HepG2 (cell line): ENCODE measurements around the gene MOV10L1. TPM values are rescaled to one million over a fixed set of nuclear protein-coding genes. Genes with fewer than 3 reads are reported as not detected.
A peak's percentile ranks its signal among the peaks of the same experiment; 100 is the strongest.

ENCODE experiments used
- AGO2 ChIP-seq: fragments of 200-400 bp; formaldehyde crosslinking; optimal IDR thresholded peaks from 2 replicates; pipeline ENCODE3; 2017; ENCODE audit warnings: mild to moderate bottlenecking, low read depth, low read length, moderate library complexity
- CCDC6 ChIP-seq: sonication (generic); formaldehyde crosslinking; IDR thresholded peaks from 2 replicates; pipeline ENCODE4 v1.8.1; 2022; ENCODE audit warnings: mild to moderate bottlenecking, missing genetic modification reagents, moderate library complexity
- CENPT ChIP-seq: sonication (generic); formaldehyde crosslinking; IDR thresholded peaks from 2 replicates; pipeline ENCODE4 v1.8.0; 2022; ENCODE audit warnings: low read depth, mild to moderate bottlenecking, moderate library complexity, missing genetic modification reagents
- GPN1 ChIP-seq: sonication (generic); formaldehyde crosslinking; IDR thresholded peaks from 2 replicates; pipeline ENCODE4 v1.5.1; 2020; ENCODE audit warnings: missing genetic modification reagents, borderline replicate concordance
- HIVEP1 ChIP-seq: sonication (generic); formaldehyde crosslinking; IDR thresholded peaks from 2 replicates; pipeline ENCODE4 v1.4.0; 2020; ENCODE audit warnings: mild to moderate bottlenecking, missing genetic modification reagents
- ISL2 ChIP-seq: sonication (generic); formaldehyde crosslinking; IDR thresholded peaks from 2 replicates; pipeline ENCODE4 v1.5.0; 2020; ENCODE audit warnings: missing genetic modification reagents
- KMT2B ChIP-seq: IDR thresholded peaks from 2 replicates; pipeline ENCODE4 v1.6.1; 2016; ENCODE audit warnings: missing genetic modification reagents, missing compliant biosample characterization
- MED13 ChIP-seq: sonication (generic); formaldehyde crosslinking; IDR thresholded peaks from 2 replicates; pipeline ENCODE4 v1.5.0; 2020; ENCODE audit warnings: missing genetic modification reagents
- NFYB ChIP-seq: sonication (generic); formaldehyde crosslinking; IDR thresholded peaks from 2 replicates; pipeline ENCODE4 v1.4.0; 2020; ENCODE audit warnings: missing genetic modification reagents
- NFYC ChIP-seq: IDR thresholded peaks from 2 replicates; pipeline ENCODE4 v1.6.1; 2016; ENCODE audit warnings: missing genetic modification reagents, missing compliant biosample characterization
- POLR2G ChIP-seq: fragments of 200-400 bp; formaldehyde crosslinking; IDR thresholded peaks from 2 replicates; pipeline ENCODE4 v1.6.1; 2018; ENCODE audit warnings: mild to moderate bottlenecking, low read depth, low read length, moderate library complexity
- PTBP1 ChIP-seq: fragments of 200-400 bp; formaldehyde crosslinking; IDR thresholded peaks from 2 replicates; pipeline ENCODE4 v1.6.1; 2018; ENCODE audit warnings: low read length, low read depth; ENCODE audit not compliant: poor library complexity, severe bottlenecking
- RBM22 ChIP-seq: fragments of 200-400 bp; formaldehyde crosslinking; optimal IDR thresholded peaks from 2 replicates; pipeline ENCODE3; 2017; ENCODE audit warnings: mild to moderate bottlenecking, low read length, moderate library complexity
- ZNF143 ChIP-seq: sonication (generic); formaldehyde crosslinking; IDR thresholded peaks from 2 replicates; pipeline ENCODE4 v1.4.0; 2020; ENCODE audit warnings: missing genetic modification reagents
- ZNF549 ChIP-seq: sonication (generic); formaldehyde crosslinking; IDR thresholded peaks from 2 replicates; pipeline ENCODE4 v1.5.0; 2020; ENCODE audit warnings: missing genetic modification reagents
- ZNF572 ChIP-seq: sonication (generic); formaldehyde crosslinking; IDR thresholded peaks from 2 replicates; pipeline ENCODE4 v1.5.1; 2020; ENCODE audit warnings: mild to moderate bottlenecking, missing genetic modification reagents
- ZNF766 ChIP-seq: sonication (generic); formaldehyde crosslinking; IDR thresholded peaks from 2 replicates; pipeline ENCODE4 v1.5.0; 2020; ENCODE audit warnings: missing genetic modification reagents, borderline replicate concordance
- ZNF782 ChIP-seq: sonication (generic); formaldehyde crosslinking; IDR thresholded peaks from 2 replicates; pipeline ENCODE4 v1.4.0; 2020; ENCODE audit warnings: missing genetic modification reagents, mild to moderate bottlenecking, borderline replicate concordance
- ZNF878 ChIP-seq: sonication (generic); formaldehyde crosslinking; IDR thresholded peaks from 2 replicates; pipeline ENCODE4 v1.8.1; 2023; ENCODE audit warnings: mild to moderate bottlenecking, missing genetic modification reagents, moderate library complexity
- ZSCAN29 ChIP-seq: sonication (generic); formaldehyde crosslinking; conservative IDR thresholded peaks from 2 replicates; pipeline ENCODE4 v1.4.0; 2020; ENCODE audit warnings: mild to moderate bottlenecking, missing genetic modification reagents
- polyA plus RNA-seq, 8 experiments: library from polyadenylated mRNA; depleted of rRNA in 3 of 8; stranded (reverse) in 7 of 8; unstranded in 1 of 8; fragments of >200 nt; fragmentation: Illumina TruSeq in 4 of 8; extraction: Trizol in 4 of 8; gene quantifications; 2 replicates each; pipeline versions ENCODE4 v1.2.1 to v1.2.3, GENCODE V29; 2011 to 2016; ENCODE audit warnings: low read depth in 4 of 8, missing spikeins in 1 of 8, mixed read lengths in 1 of 8; ENCODE audit not compliant: insufficient read depth in 1 of 8
- total RNA-seq, 5 experiments: library from RNA; depleted of rRNA; stranded (reverse); fragments of >200 nt; fragmentation: Illumina TruSeq; extraction: Trizol; gene quantifications; 2 replicates each; pipeline ENCODE4 v1.2.3, GENCODE V29; 2016; ENCODE audit warnings: low read depth in 1 of 5
- TF ChIP-seq, protein P1 (sequence below): sonication (generic); formaldehyde crosslinking; IDR thresholded peaks from 2 replicates; pipeline ENCODE4 v1.5.0; 2020; ENCODE audit warnings: mild to moderate bottlenecking, missing genetic modification reagents
- TF ChIP-seq, protein P2 (sequence below): sonication (generic); formaldehyde crosslinking; IDR thresholded peaks from 2 replicates; pipeline ENCODE4 v1.4.0; 2020; ENCODE audit warnings: missing genetic modification reagents, low read depth, mild to moderate bottlenecking, borderline replicate concordance

The MOV10L1 gene
- total and polyA plus RNA-seq, 2 of the 13 experiments (the other 11 are each of a cell fraction or from before 2014, with no cell fraction given): 0.11 to 0.12 TPM

DNA sequence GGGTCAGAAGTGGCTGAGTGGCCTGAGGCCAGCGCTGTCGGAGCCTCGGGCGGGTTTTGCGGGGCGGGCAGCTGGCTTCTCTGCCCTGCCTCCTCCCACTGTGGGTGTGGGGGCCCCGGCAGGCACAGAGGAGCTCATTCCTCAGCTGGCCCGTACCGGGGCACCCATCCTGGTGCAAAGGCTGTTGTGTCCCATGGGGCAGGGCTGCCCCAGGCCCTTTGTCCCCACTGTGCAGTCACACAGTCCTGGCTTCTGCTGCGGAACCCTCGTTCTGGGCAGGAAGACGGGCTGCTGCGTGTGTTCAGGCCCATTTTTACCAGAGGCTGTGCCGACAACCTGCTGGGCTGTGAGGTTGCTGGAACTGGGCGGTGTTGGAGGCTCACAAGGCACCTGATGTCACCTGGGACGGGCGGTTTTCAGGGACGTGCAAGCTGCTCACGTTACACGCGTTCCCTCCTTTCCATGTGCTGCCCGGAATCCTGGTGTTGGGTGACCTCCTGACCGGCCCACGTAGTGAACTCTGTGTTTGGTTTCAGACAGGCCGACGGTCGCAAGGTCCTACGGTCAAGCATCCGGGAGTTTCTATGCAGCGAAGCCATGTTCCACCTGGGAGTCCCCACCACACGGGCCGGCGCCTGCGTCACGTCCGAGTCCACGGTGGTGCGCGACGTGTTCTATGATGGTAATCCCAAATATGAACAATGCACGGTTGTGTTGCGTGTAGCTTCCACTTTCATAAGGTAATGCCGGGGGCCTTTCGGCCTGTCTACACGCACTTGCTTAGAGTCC is 116.2 kb downstream of the MOV10L1 start (continued):
- TF ChIP-seq GPN1 (CRISPR knock-in tag): no peak
- no peak for TF ChIP-seq NFYB (CRISPR knock-in tag)
- no peak for TF ChIP-seq ZNF878 (CRISPR knock-in tag)
- no peak for TF ChIP-seq PTBP1
- 0 out of 2 replicates have a peak, but pooled peaks have one; percentile 13 for TF ChIP-seq HIVEP1
- TF ChIP-seq RBM22: peak; percentile 57
- TF ChIP-seq ZSCAN29 (CRISPR knock-in tag): no peak
- TF ChIP-seq MED13 (CRISPR knock-in tag): no peak
- TF ChIP-seq, protein P1, sequence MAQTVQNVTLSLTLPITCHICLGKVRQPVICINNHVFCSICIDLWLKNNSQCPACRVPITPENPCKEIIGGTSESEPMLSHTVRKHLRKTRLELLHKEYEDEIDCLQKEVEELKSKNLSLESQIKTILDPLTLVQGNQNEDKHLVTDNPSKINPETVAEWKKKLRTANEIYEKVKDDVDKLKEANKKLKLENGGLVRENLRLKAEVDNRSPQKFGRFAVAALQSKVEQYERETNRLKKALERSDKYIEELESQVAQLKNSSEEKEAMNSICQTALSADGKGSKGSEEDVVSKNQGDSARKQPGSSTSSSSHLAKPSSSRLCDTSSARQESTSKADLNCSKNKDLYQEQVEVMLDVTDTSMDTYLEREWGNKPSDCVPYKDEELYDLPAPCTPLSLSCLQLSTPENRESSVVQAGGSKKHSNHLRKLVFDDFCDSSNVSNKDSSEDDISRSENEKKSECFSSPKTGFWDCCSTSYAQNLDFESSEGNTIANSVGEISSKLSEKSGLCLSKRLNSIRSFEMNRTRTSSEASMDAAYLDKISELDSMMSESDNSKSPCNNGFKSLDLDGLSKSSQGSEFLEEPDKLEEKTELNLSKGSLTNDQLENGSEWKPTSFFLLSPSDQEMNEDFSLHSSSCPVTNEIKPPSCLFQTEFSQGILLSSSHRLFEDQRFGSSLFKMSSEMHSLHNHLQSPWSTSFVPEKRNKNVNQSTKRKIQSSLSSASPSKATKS (CRISPR knock-in tag): no peak
- no peak for TF ChIP-seq CENPT
- TF ChIP-seq, protein P2, sequence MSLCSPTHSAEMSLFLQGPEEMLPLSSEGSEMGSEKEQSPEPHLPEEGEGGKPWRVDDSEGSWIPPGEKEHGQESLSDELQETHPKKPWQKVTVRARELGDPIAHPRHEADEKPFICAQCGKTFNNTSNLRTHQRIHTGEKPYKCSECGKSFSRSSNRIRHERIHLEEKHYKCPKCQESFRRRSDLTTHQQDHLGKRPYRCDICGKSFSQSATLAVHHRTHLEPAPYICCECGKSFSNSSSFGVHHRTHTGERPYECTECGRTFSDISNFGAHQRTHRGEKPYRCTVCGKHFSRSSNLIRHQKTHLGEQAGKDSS (CRISPR knock-in tag): no peak
- TF ChIP-seq KMT2B: no peak
- TF ChIP-seq POLR2G: peak; percentile 19; the same call in 1 of the 2 replicates
- TF ChIP-seq ZNF766: no peak
- TF ChIP-seq AGO2: peak; percentile 97
- TF ChIP-seq ZNF549: no peak
- no peak for TF ChIP-seq ZNF782 (CRISPR knock-in tag)
- no peak for TF ChIP-seq ISL2 (CRISPR knock-in tag)
- no peak for TF ChIP-seq ZNF572
- TF ChIP-seq ZNF143: no peak
- TF ChIP-seq CCDC6 (CRISPR knock-in tag): no peak
- no peak for TF ChIP-seq NFYC
